Hepatocyte (in vitro differentiated cells): ENCODE data around the gene MAPKBP1. TPM values are rescaled to one million over a fixed set of nuclear protein-coding genes. Genes with fewer than 3 reads are reported as not detected.

Experiments
- DNase-seq: peaks from one replicate; pipeline ENCODE4 v3.0.0-alpha.2; 2016; ENCODE audit warnings: low spot score
- H2AFZ ChIP-seq: fragments of 200-600 bp; sonication (generic); 2 replicates; pipeline ENCODE4 v1.6.0; 2016; ENCODE audit warnings: antibody characterized with exemption, mild to moderate bottlenecking
- H3K27ac ChIP-seq: fragments of 200-600 bp; sonication (generic); 2 replicates; pipeline ENCODE4 v1.5.1; 2016; ENCODE audit warnings: mild to moderate bottlenecking
- H3K27me3 ChIP-seq: fragments of 200-600 bp; sonication (generic); 2 replicates; pipeline ENCODE4 v1.6.1; 2016
- H3K36me3 ChIP-seq: fragments of 200-600 bp; sonication (generic); replicated peaks from 2 replicates; pipeline ENCODE4 v1.5.1; 2016; ENCODE audit warnings: low read depth; ENCODE audit not compliant: insufficient read depth
- H3K4me1 ChIP-seq: fragments of 200-600 bp; sonication (generic); 2 replicates; pipeline ENCODE4 v1.5.1; 2016; ENCODE audit warnings: mild to moderate bottlenecking, moderate library complexity; ENCODE audit not compliant: insufficient read depth
- H3K4me2 ChIP-seq: fragments of 200-600 bp; sonication (generic); 2 replicates; pipeline ENCODE4 v1.6.0; 2016
- H3K4me3 ChIP-seq: fragments of 200-600 bp; sonication (generic); 2 replicates; pipeline ENCODE4 v1.5.1; 2016; ENCODE audit warnings: mild to moderate bottlenecking
- H3K79me2 ChIP-seq: fragments of 200-600 bp; sonication (generic); 2 replicates; pipeline ENCODE4 v1.6.0; 2017; ENCODE audit warnings: mild to moderate bottlenecking
- H3K9me2 ChIP-seq: fragments of 200-600 bp; sonication (generic); replicated peaks from 2 replicates; pipeline ENCODE4 v1.6.0; 2017; ENCODE audit warnings: mild to moderate bottlenecking; ENCODE audit not compliant: insufficient read depth
- H3K9me3 ChIP-seq: fragments of 200-600 bp; sonication (generic); 2 replicates; pipeline ENCODE4 v1.5.1; 2016; ENCODE audit warnings: low read depth, mild to moderate bottlenecking
- H4K20me1 ChIP-seq: fragments of 200-600 bp; sonication (generic); 2 replicates; pipeline ENCODE4 v1.6.0; 2016; ENCODE audit warnings: mild to moderate bottlenecking; ENCODE audit not compliant: insufficient read depth, poor library complexity, severe bottlenecking
- EZH2 ChIP-seq: fragments of 200-600 bp; sonication (generic); IDR thresholded peaks from 2 replicates; pipeline ENCODE4 v1.6.1; 2016; ENCODE audit warnings: antibody characterized with exemption, mild to moderate bottlenecking, borderline replicate concordance
- EZH2phosphoT487 ChIP-seq: fragments of 200-600 bp; sonication (generic); IDR thresholded peaks from one replicate; pipeline ENCODE4 v1.6.1; 2018; ENCODE audit warnings: antibody characterized with exemption, mild to moderate bottlenecking, low read depth, moderate library complexity; ENCODE audit not compliant: unreplicated experiment, severe bottlenecking
- WGBS: methylation state at CpG from one replicate; pipeline ENCODE4 v1.1.6; 2016; ENCODE audit warnings: low lambda C conversion rate; ENCODE audit errors: missing lambda C conversion rate; 5-methylcytosine and 5-hydroxymethylcytosine counted together
- microRNA-seq: library from miRNA; unstranded; fragments of <30 nt; microRNA quantifications from one replicate; pipeline ENCODE4, GENCODE V29; 2017
- polyA plus RNA-seq: library from polyadenylated mRNA; unstranded; fragments of >200 nt; fragmentation: Nextera tagmentation; extraction: Ambion mirVana; gene quantifications from 2 replicates; pipeline ENCODE4 v1.2.1, GENCODE V29; 2016
- small RNA-seq: library from RNA; depleted of rRNA; stranded (forward); fragments of <200 nt; gene quantifications from one replicate; pipeline ENCODE3, GENCODE V24; 2014
- total RNA-seq: library from RNA; depleted of rRNA; stranded (reverse); fragments of >200 nt; gene quantifications from 2 replicates; pipeline ENCODE4 v1.2.3, GENCODE V29; 2014
- TF ChIP-seq, protein P1 (sequence below): fragments of 200-600 bp; sonication (generic); IDR thresholded peaks from 2 replicates; pipeline ENCODE4 v1.5.1; 2016; ENCODE audit warnings: antibody characterized with exemption, mild to moderate bottlenecking; ENCODE audit not compliant: poor library complexity

The MAPKBP1 gene
- total and polyA plus RNA-seq, 2 experiments from 2014 or later: 18.6 to 24.5 TPM

DNA sequence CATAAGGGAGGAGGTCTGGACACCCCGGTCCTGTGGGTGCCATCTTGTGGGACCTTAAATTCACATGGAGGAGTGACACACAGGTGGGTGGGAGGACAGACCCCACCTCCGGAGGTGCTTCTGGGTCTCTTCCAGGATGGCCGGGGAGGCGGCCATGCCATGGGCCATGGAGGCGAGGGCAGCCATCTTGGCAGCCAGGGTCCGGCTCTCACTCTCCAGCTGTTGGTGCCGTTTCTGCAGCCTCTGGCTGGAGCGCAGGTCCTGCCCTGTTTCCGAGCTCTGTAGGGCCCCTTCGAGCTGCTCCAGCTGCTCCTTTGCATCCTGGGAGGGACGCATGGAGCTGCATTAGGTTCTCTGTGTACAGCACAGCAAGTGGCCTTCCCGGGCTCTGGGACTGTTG is 100.5 kb downstream of the MAPKBP1 start:
- no peaks in the 10 kb centered on the region for H3K9me2 ChIP-seq
- no peaks in the 10 kb centered on the region for H3K79me2 ChIP-seq
- H3K27me3 ChIP-seq: no peaks in the 10 kb centered on the region
- no peak overlapping the region for H3K27ac ChIP-seq
- WGBS: 98% methylated on average over 12 of the region's 12 CpGs
- no peak for DNase-seq
- no peaks in the 10 kb centered on the region for H4K20me1 ChIP-seq
- no peak overlapping the region for H3K4me3 ChIP-seq
- no peaks in the 10 kb centered on the region for H3K4me1 ChIP-seq
- H3K9me3 ChIP-seq: no peaks in the 10 kb centered on the region
- H3K36me3 ChIP-seq: no peaks in the 10 kb centered on the region
- H2AFZ ChIP-seq: no peak overlapping the region
- TF ChIP-seq, protein P1, sequence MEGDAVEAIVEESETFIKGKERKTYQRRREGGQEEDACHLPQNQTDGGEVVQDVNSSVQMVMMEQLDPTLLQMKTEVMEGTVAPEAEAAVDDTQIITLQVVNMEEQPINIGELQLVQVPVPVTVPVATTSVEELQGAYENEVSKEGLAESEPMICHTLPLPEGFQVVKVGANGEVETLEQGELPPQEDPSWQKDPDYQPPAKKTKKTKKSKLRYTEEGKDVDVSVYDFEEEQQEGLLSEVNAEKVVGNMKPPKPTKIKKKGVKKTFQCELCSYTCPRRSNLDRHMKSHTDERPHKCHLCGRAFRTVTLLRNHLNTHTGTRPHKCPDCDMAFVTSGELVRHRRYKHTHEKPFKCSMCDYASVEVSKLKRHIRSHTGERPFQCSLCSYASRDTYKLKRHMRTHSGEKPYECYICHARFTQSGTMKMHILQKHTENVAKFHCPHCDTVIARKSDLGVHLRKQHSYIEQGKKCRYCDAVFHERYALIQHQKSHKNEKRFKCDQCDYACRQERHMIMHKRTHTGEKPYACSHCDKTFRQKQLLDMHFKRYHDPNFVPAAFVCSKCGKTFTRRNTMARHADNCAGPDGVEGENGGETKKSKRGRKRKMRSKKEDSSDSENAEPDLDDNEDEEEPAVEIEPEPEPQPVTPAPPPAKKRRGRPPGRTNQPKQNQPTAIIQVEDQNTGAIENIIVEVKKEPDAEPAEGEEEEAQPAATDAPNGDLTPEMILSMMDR: no peak
- TF ChIP-seq EZH2 (no peak), EZH2phosphoT487 (no peak)
- no peak overlapping the region for H3K4me2 ChIP-seq

DNA sequence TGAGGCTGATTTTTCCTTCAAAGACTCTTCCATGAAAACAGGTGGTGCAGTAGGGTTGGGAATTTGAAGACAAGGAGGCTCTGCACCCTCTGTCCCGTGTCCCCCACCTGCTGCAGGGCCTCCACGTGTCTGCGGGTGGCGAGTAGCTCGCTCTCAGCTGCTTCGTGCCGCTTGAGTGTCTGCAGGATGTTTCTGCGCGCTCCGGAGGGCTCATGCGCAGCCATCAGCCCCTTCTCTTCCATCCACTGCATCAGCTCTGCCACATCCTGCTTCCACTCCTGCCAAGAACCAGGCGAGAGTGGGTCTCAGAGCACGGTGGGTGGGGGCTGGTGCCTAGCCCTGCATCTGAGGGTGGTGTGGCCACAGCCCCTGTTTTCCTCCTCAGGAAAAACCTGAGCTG is 101.7 kb downstream of the MAPKBP1 start:
- Histone ChIP-seq H3K4me3 (no peak overlapping the region), H3K79me2 (no peaks in the 10 kb centered on the region), H3K9me3 (no peaks in the 10 kb centered on the region), H3K4me2 (no peak overlapping the region), H4K20me1 (no peaks in the 10 kb centered on the region), H3K4me1 (no peaks in the 10 kb centered on the region), H3K27me3 (no peaks in the 10 kb centered on the region), H2AFZ (no peak overlapping the region), H3K9me2 (no peaks in the 10 kb centered on the region), H3K36me3 (no peaks in the 10 kb centered on the region), H3K27ac (no peak overlapping the region)
- 92% methylated on average over 12 of the region's 13 CpGs for WGBS
- DNase-seq: no peak
- TF ChIP-seq EZH2phosphoT487 (no peak), EZH2 (no peak)
- TF ChIP-seq, protein P1: no peak

DNA sequence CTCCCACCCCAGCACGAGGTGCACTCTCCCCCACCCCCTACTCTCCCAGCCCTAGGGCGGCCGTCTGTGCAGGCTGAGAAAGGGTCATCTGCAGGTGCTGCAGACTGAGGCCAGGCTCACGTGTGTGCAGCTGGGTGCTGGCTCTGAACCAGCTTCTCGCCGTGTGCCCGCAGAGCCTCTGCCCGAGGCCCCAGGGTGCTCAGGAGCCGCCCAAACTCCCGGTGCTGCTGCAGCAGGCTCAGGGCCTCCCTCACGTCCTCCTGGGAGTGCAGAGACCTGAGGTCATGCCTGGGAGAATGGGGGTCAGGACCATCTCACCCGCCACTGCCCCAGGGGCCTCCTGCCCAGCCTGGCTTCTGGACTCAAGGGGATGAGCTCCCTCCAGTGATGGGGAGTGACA is 102.4 kb downstream of the MAPKBP1 start:
- H3K27ac ChIP-seq: no peak overlapping the region
- H3K27me3 ChIP-seq: no peaks in the 10 kb centered on the region
- no peak overlapping the region for H3K4me3 ChIP-seq
- H4K20me1 ChIP-seq: no peaks in the 10 kb centered on the region
- no peaks in the 10 kb centered on the region for H3K36me3 ChIP-seq
- TF ChIP-seq, protein P1: no peak
- TF ChIP-seq EZH2phosphoT487 (no peak), EZH2 (no peak)
- no peaks in the 10 kb centered on the region for H3K9me3 ChIP-seq
- peaks cover 2% of the 10 kb centered on the region for H3K4me1 ChIP-seq
- no peak overlapping the region for H3K4me2 ChIP-seq
- WGBS: 85% methylated on average over 9 of the region's 12 CpGs
- no peaks in the 10 kb centered on the region for H3K9me2 ChIP-seq
- no peak overlapping the region for H2AFZ ChIP-seq
- no peak for DNase-seq
- no peaks in the 10 kb centered on the region for H3K79me2 ChIP-seq

Small RNAs within 50 kb of the gene (microRNA-seq; reads per million reads assigned to microRNA genes)
- gene MIR4310: not detected

Small RNAs within 50 kb of the gene (small RNA-seq; reads per million reads assigned to genes)
- gene JMJD7-PLA2G4B: not detected
- gene MIR4310: not detected
- gene RNA5SP393: not detected

Other genes with a start within 250 kb of the MAPKBP1 start
- gene RPAP1, start 230.2 kb upstream of the MAPKBP1 start, total RNA-seq: 15.9 and 16.3 TPM in 2 replicates
- 26.5 and 29.3 TPM in 2 replicates for gene RPAP1, start 230.2 kb upstream of the MAPKBP1 start, polyA plus RNA-seq
- gene TYRO3, start 215.3 kb upstream of the MAPKBP1 start, total RNA-seq: 65.8 and 71.0 TPM in 2 replicates
- 99.8 and 109 TPM in 2 replicates for gene TYRO3, start 215.3 kb upstream of the MAPKBP1 start, polyA plus RNA-seq
- 35.0 and 39.6 TPM in 2 replicates for gene MGA, start 114.1 kb upstream of the MAPKBP1 start, total RNA-seq
- gene MGA, start 114.1 kb upstream of the MAPKBP1 start, polyA plus RNA-seq: 10.9 and 11.7 TPM in 2 replicates
- 14.1 and 14.4 TPM in 2 replicates for gene JMJD7, start 53.6 kb downstream of the MAPKBP1 start, total RNA-seq
- 9.2 and 9.9 TPM in 2 replicates for gene JMJD7, start 53.6 kb downstream of the MAPKBP1 start, polyA plus RNA-seq
- 2.3 and 2.7 TPM in 2 replicates for gene PLA2G4B, start 64.4 kb downstream of the MAPKBP1 start, total RNA-seq
- 19.2 and 19.6 TPM in 2 replicates for gene PLA2G4B, start 64.4 kb downstream of the MAPKBP1 start, polyA plus RNA-seq
- gene SPTBN5, start 119.6 kb downstream of the MAPKBP1 start, total RNA-seq: 1.7 and 2.0 TPM in 2 replicates
- gene SPTBN5, start 119.6 kb downstream of the MAPKBP1 start, polyA plus RNA-seq: 1.9 and 2.6 TPM in 2 replicates
- gene EHD4, start 198.1 kb downstream of the MAPKBP1 start, total RNA-seq: 26.4 and 27.3 TPM in 2 replicates
- 30.9 and 34.7 TPM in 2 replicates for gene EHD4, start 198.1 kb downstream of the MAPKBP1 start, polyA plus RNA-seq
- gene PLA2G4E, start 246.6 kb downstream of the MAPKBP1 start, total RNA-seq: 0.07 and 0.20 TPM in 2 replicates
- 0.54 TPM in 1 of 2 replicates, not detected in the other for gene PLA2G4E, start 246.6 kb downstream of the MAPKBP1 start, polyA plus RNA-seq